T-cell (primary cell): Measurements from ENCODE around the gene YTHDF1. TPM values are rescaled to one million over a fixed set of nuclear protein-coding genes. Genes with fewer than 3 reads are reported as not detected.
"Not testable (repeated sequence)": the region's sequence is repeated elsewhere in the genome, so short reads cannot be mapped to it uniquely, and the experiment has no call there.

Experiments used
- ATAC-seq, 4 experiments: fragments of 200-7000 bp in 3 of 4; fragments of 150-1000 bp in 1 of 4; cut with Tn5 transposase; replicated peaks in 1 of 4; 1 replicate in 3 of 4; 2 replicates in 1 of 4; pipeline ENCODE4 v1.10.0; 2021; ENCODE audit warnings: moderate library complexity in 3 of 4, mild to moderate bottlenecking in 2 of 4, moderate number of reproducible peaks in 1 of 4
- CTCF ChIA-PET, 2 donors: fragments of 300-600 bp; sonication (Branson Sonifier 250); formaldehyde crosslinking; loops; one replicate each; lab custom pipeline; 2022; ENCODE audit warnings: antibody characterized with exemption in 2 of 2; lab: Charles Lee
- POLR2A ChIA-PET, 2 donors: fragments of 300-600 bp; sonication (Branson Sonifier 250); formaldehyde crosslinking; loops; one replicate each; lab custom pipeline; 2022; ENCODE audit warnings: antibody characterized with exemption in 2 of 2; lab: Charles Lee
- DNase-seq, 35 experiments: peaks; one replicate each; pipeline versions ENCODE4 v3.0.0 to v3.0.0-alpha.2; 2013 to 2023
- H3K27ac ChIP-seq: one replicate; pipeline ENCODE4 v1.5.1; 2013; ENCODE audit warnings: low read length
- H3K27me3 ChIP-seq, 2 experiments: replicated peaks in 1 of 2; 1 replicate in 1 of 2; 2 replicates in 1 of 2; pipeline versions ENCODE4 v1.6.1 to v1.7.0; 2013; ENCODE audit warnings: low read length in 1 of 2, mixed read lengths in 1 of 2; ENCODE audit not compliant: control insufficient read depth in 2 of 2, insufficient read depth in 2 of 2; ENCODE audit errors: extremely low read depth in 1 of 2
- H3K36me3 ChIP-seq, 2 donors: 1 replicate in 1 of 2; 2 replicates in 1 of 2; pipeline versions ENCODE4 v1.6.1 to v1.7.0; 2013; ENCODE audit warnings: low read length in 1 of 2; ENCODE audit not compliant: control insufficient read depth in 2 of 2, insufficient read depth in 1 of 2; ENCODE audit errors: extremely low read depth in 1 of 2
- H3K4me1 ChIP-seq, 2 experiments: 1 replicate in 1 of 2; 2 replicates in 1 of 2; pipeline versions ENCODE4 v1.6.1 to v1.7.0; 2013; ENCODE audit warnings: low read length in 2 of 2, mixed read lengths in 1 of 2; ENCODE audit not compliant: insufficient read depth in 2 of 2, control insufficient read depth in 1 of 2; ENCODE audit errors: extremely low read depth in 1 of 2
- H3K4me3 ChIP-seq, 2 donors: 1 replicate in 1 of 2; 2 replicates in 1 of 2; pipeline versions ENCODE4 v1.5.1 to v1.7.0; 2013; ENCODE audit warnings: mild to moderate bottlenecking in 2 of 2, low read length in 1 of 2, moderate library complexity in 1 of 2; ENCODE audit not compliant: control insufficient read depth in 1 of 2; ENCODE audit errors: extremely low read depth in 1 of 2
- H3K9me3 ChIP-seq: 2 replicates; pipeline ENCODE4 v1.7.0; 2013
- H3K27ac Mint-ChIP-seq, 2 donors: one replicate each; pipeline ENCODE4 v1.8.0; 2020 to 2021; ENCODE audit warnings: mild to moderate bottlenecking in 2 of 2, mixed read lengths in 2 of 2
- H3K27me3 Mint-ChIP-seq, 2 donors: one replicate each; pipeline ENCODE4 v1.8.0; 2021 to 2022; ENCODE audit warnings: mixed read lengths in 2 of 2
- H3K36me3 Mint-ChIP-seq: one replicate; pipeline ENCODE4 v1.8.0; 2021; ENCODE audit warnings: mixed read lengths
- H3K4me1 Mint-ChIP-seq, 3 donors: one replicate each; pipeline ENCODE4 v1.8.0; 2020 to 2022; ENCODE audit warnings: mixed read lengths in 3 of 3, mild to moderate bottlenecking in 1 of 3
- H3K4me3 Mint-ChIP-seq, 3 donors: one replicate each; pipeline ENCODE4 v1.8.0; 2020 to 2022; ENCODE audit warnings: mild to moderate bottlenecking in 3 of 3, mixed read lengths in 3 of 3, moderate library complexity in 3 of 3
- H3K9me3 Mint-ChIP-seq, 3 donors: one replicate each; pipeline ENCODE4 v1.8.0; 2020 to 2022; ENCODE audit warnings: mixed read lengths in 3 of 3
- WGBS: methylation state at CpG from one replicate; pipeline ENCODE4 v1.1.5; 2013; ENCODE audit warnings: missing lambda C conversion rate; ENCODE audit not compliant: insufficient coverage; 5-methylcytosine and 5-hydroxymethylcytosine counted together
- total RNA-seq, 35 experiments: library from RNA in 6 of 35; stranded (reverse) in 6 of 35; fragments of 120-200 nt in 1 of 35; gene quantifications; one replicate each; pipeline versions ENCODE4 v1.2.1 to v1.2.4 and lab custom pipeline; 2013 to 2026

The YTHDF1 gene
- total RNA-seq, 5 donors from 2014 or later (not counting 1 experiment from before 2014, with no cell fraction given) = 36.7 to 44.5 (median 42.2) TPM

DNA sequence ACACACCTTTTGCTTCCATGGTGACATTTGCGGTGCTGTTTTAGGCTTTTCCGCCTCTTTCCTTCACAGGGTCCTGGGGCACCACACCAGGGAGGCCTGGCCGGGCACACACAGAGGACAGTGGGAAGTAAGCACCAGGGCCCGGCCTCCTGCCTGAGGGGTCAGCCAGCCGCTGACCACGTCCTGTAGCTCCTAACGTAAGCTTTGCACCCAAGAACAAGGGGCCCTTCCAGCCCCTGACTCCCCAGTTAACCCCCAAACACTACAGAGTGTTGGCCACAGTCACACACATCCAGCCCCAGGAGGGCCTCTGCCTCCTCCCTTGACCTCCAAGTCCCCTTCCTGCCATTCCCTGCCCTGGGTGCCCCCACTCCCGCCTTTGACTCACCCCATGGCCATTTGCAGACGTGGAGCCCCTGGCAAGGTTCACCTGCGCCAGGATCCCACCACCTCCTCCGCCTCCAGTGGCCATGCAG lies 54.7 kb downstream of the YTHDF1 start:
- WGBS = 71% methylated on average over 10 of the region's 11 CpGs
- H3K4me1 Mint-ChIP-seq = peaks cover 0 to 6% (median 2%) of the 10 kb centered on the region in 3 donors
- CTCF ChIA-PET = no interaction called here
- Histone ChIP-seq H3K4me1 (no peaks in the 10 kb centered on the region), H3K4me3 (no peak overlapping the region), H3K27ac (no peak overlapping the region), H3K36me3 (no peaks in the 10 kb centered on the region), H3K9me3 (no peaks in the 10 kb centered on the region), H3K27me3 (peaks cover 0 to 54% of the 10 kb centered on the region in 2 experiments)
- H3K4me3 Mint-ChIP-seq = no peak overlapping the region
- peaks cover 7 to 15% of the 10 kb centered on the region in 2 donors for H3K27me3 Mint-ChIP-seq
- DNase-seq (no peak), ATAC-seq (no peak)
- no peaks in the 10 kb centered on the region for H3K36me3 Mint-ChIP-seq
- no peaks in the 10 kb centered on the region for H3K9me3 Mint-ChIP-seq
- no peak overlapping the region for H3K27ac Mint-ChIP-seq
- POLR2A ChIA-PET = no interaction called here

DNA sequence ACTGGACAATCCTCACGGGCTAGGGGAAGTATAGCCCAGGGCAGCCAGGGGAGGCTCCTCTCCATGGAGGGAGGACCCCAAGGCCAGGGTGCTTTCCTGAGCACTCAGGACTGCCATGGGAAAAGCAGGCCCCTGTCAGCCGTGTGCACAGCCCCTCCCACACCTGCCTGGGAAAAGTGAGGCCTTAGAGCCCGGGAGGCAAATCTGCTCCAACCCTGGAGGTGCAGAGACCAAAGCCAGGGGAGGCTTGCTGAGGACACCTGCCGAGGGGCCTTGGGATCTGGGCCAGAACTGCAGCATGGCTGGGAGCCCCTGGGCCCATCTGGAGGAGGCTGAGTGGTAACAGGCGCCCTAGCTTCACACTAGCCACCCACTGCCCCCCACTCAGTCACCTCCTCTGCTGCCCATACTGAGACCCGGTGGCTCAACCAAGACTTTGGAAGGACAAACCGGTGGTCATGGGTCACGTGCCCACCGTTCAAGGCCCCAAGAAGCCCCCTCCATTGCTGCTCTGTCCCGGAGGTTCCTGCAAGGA lies 55.2 kb downstream of the YTHDF1 start:
- 55% methylated on average over 10 of the region's 10 CpGs for WGBS
- Mint-ChIP-seq H3K27ac (no peak overlapping the region), H3K9me3 (no peaks in the 10 kb centered on the region), H3K36me3 (no peaks in the 10 kb centered on the region), H3K4me3 (no peak overlapping the region), H3K27me3 (peaks cover 11 to 20% of the 10 kb centered on the region in 2 donors), H3K4me1 (peaks cover 0 to 6% (median 2%) of the 10 kb centered on the region in 3 donors)
- Histone ChIP-seq H3K9me3 (no peaks in the 10 kb centered on the region), H3K27ac (no peak overlapping the region), H3K36me3 (no peaks in the 10 kb centered on the region), H3K4me3 (no peak overlapping the region), H3K27me3 (peaks cover 0 to 59% of the 10 kb centered on the region in 2 experiments), H3K4me1 (no peaks in the 10 kb centered on the region)
- ATAC-seq (no peak), DNase-seq (no peak)
- ChIA-PET CTCF (no interaction called here), POLR2A (no interaction called here)

- no peaks in the 10 kb centered on the region for H3K4me1 ChIP-seq
- H3K27ac ChIP-seq = no peak overlapping the region
- H3K9me3 Mint-ChIP-seq = no peaks in the 10 kb centered on the region
- ATAC-seq (no peak), DNase-seq (no peak)
- peaks cover 11 to 24% of the 10 kb centered on the region in 2 donors for H3K27me3 Mint-ChIP-seq
- H3K9me3 ChIP-seq = no peaks in the 10 kb centered on the region
- H3K4me3 Mint-ChIP-seq = no peak overlapping the region
- H3K36me3 ChIP-seq = no peaks in the 10 kb centered on the region
- H3K4me3 ChIP-seq = no peak overlapping the region
- H3K27me3 ChIP-seq = peaks cover 0 to 64% of the 10 kb centered on the region in 2 experiments
- 80% methylated on average over 10 of the region's 10 CpGs for WGBS
- no peak overlapping the region for H3K27ac Mint-ChIP-seq
- ChIA-PET POLR2A (no interaction called here), CTCF (no interaction called here)
- no peaks in the 10 kb centered on the region for H3K36me3 Mint-ChIP-seq
- peaks cover 0 to 6% (median 2%) of the 10 kb centered on the region in 3 donors for H3K4me1 Mint-ChIP-seq
Measured at GRCh38 chr20:63159826-63160640, 55.9 kb downstream of the YTHDF1 start.

- H3K36me3 ChIP-seq, H3K27ac Mint-ChIP-seq, H3K27ac ChIP-seq, H3K9me3 ChIP-seq, DNase-seq, H3K4me1 ChIP-seq, H3K36me3 Mint-ChIP-seq, POLR2A ChIA-PET, H3K9me3 Mint-ChIP-seq, H3K4me1 Mint-ChIP-seq, H3K4me3 ChIP-seq, ATAC-seq, CTCF ChIA-PET, H3K4me3 Mint-ChIP-seq: not testable (repeated sequence)
- peaks cover 11 to 24% of the 10 kb centered on the region in 2 donors for H3K27me3 Mint-ChIP-seq
- 82% methylated on average over 12 of the region's 20 CpGs for WGBS
- H3K27me3 ChIP-seq = peaks cover 0 to 63% of the 10 kb centered on the region in 2 experiments
Measured at GRCh38 chr20:63159251-63159650, 56.7 kb downstream of the YTHDF1 start.

DNA sequence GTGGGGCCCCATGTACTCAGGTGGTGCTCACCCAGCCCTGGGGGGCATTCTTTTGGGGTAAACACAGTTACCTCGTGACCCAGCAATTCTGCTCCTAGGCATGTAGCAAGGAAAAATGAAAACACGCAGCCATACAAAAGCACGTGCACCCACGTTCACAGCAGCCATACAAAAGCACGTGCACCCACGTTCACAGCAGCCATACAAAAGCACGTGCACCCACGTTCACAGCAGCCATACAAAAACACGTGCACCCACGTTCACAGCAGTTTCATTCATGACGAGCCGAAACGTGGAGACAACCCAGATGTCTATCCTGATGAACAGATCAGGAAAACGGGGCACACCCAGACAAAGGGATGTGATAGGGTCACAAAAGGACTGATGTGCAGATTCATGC lies 57.1 kb downstream of the YTHDF1 start:
- ChIA-PET CTCF (no interaction called here), POLR2A (no interaction called here)
- no peaks in the 10 kb centered on the region for H3K4me1 ChIP-seq
- H3K27me3 Mint-ChIP-seq = peaks cover 15 to 28% of the 10 kb centered on the region in 2 donors
- H3K4me3 ChIP-seq = no peak overlapping the region
- no peak overlapping the region for H3K27ac ChIP-seq
- H3K4me3 Mint-ChIP-seq = no peak overlapping the region
- H3K27ac Mint-ChIP-seq = no peak overlapping the region
- peaks cover 0 to 65% of the 10 kb centered on the region in 2 experiments for H3K27me3 ChIP-seq
- H3K9me3 Mint-ChIP-seq = no peaks in the 10 kb centered on the region
- H3K9me3 ChIP-seq = no peaks in the 10 kb centered on the region
- H3K36me3 ChIP-seq = no peaks in the 10 kb centered on the region
- H3K4me1 Mint-ChIP-seq = peaks cover 0 to 6% (median 2%) of the 10 kb centered on the region in 3 donors
- ATAC-seq (no peak), DNase-seq (no peak)
- no peaks in the 10 kb centered on the region for H3K36me3 Mint-ChIP-seq
- WGBS = 83% methylated on average over 14 of the region's 14 CpGs

- peaks cover 17 to 32% of the 10 kb centered on the region in 2 donors for H3K27me3 Mint-ChIP-seq
- H3K4me1 Mint-ChIP-seq = peaks cover 0 to 3% (median 2%) of the 10 kb centered on the region in 3 donors
- no peaks in the 10 kb centered on the region for H3K9me3 Mint-ChIP-seq
- H3K36me3 Mint-ChIP-seq = no peaks in the 10 kb centered on the region
- H3K27me3 ChIP-seq = peaks cover 0 to 67% of the 10 kb centered on the region in 2 experiments
- no peaks in the 10 kb centered on the region for H3K4me1 ChIP-seq
- H3K4me3 ChIP-seq = no peak overlapping the region
- CTCF ChIA-PET = no interaction called here
- H3K36me3 ChIP-seq = no peaks in the 10 kb centered on the region
- 90% methylated on average over 2 of the region's 2 CpGs for WGBS
- no peak overlapping the region for H3K27ac ChIP-seq
- no peak overlapping the region for H3K4me3 Mint-ChIP-seq
- POLR2A ChIA-PET = no interaction called here
- ATAC-seq (no peak), DNase-seq (no peak)
- H3K9me3 ChIP-seq = no peaks in the 10 kb centered on the region
- H3K27ac Mint-ChIP-seq = no peak overlapping the region
Measured at GRCh38 chr20:63158352-63158751, 57.6 kb downstream of the YTHDF1 start.
